ENCODE data around the gene GBF1.

The GBF1 gene

DNA sequence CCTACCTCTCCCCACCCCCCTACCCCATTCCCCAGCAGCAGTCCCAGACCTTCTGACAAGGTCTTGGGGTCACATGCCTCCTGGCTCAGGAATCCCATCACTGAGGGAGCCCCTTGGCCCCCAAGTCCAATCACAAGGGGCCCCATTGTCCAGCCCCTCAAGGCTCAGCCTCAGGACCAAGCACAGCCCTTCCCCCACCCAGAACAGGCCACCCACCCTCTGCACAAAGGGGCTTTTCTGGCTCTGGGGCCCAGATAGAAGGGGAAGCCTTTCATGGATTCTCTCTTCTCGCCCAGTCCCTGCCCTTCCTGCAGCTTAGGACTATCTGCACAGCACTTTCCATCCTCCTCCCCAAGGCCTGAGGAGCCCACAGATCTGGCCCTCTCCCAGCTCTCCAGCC is 180.1 kb downstream of the GBF1 start:
- DNase-seq, result no peak

- DNase-seq, result no peak
Observed at GRCh38 chr10:102426803-102427287, 181.5 kb downstream of the GBF1 start.

GRCh38 chr10:102429468-102429867 is 184.1 kb downstream of the GBF1 start:
- DNase-seq, result no peak

DNA sequence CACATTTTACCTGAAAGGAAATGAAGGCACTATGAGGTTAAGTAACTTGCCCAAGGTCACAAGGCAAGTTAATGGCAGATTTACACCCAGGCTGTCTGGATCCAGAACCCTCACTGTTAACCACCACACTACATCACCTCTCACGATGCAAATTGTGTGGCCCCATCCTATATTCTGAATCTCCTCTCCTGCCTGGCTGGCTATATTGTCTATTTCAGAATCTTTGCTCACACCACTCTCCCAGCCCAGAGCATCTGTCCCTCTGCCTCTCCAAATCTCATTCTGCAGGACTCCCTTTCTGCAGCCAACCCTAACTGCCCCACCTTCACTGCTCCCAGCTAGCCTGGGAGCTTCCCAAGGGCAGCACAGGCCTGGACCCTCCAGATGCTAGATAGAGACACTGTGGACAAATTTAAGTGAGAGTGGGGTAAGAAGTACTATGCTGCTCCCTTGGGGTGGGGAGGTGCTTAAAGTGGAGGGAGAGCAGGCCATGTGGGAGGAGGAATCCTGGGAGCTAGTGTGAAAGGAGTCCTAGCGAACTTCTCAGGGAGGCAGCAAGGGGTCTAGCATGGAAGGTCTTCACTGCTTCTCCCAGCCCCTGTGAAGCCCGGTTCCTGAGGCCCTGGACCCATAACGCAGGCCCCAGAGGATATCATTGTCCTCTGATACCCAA is 186.3 kb downstream of the GBF1 start:
- no peak for DNase-seq

Measured in eye (tissue), 1 donor.